Central memory CD8-positive, alpha-beta T cell (primary cell): Measurements from ENCODE around the gene TRMT1L.

ENCODE experiments used
- ATAC-seq: fragments of 150-1000 bp; cut with Tn5 transposase; replicated peaks from 2 replicates; pipeline ENCODE4 v1.10.0; 2022; ENCODE audit warnings: mild to moderate bottlenecking, moderate FRiP score, moderate number of reproducible peaks; ENCODE audit not compliant: poor library complexity, severe bottlenecking; ENCODE audit errors: extremely low read depth
- DNase-seq, 2 donors: peaks; one replicate each; pipeline ENCODE4 v3.0.0; 2021; ENCODE audit warnings: low spot score in 2 of 2
- H3K27ac Mint-ChIP-seq: one replicate; pipeline ENCODE4 v1.8.0; 2022; ENCODE audit warnings: low read depth, mild to moderate bottlenecking, moderate library complexity, mixed read lengths
- H3K27me3 Mint-ChIP-seq: one replicate; pipeline ENCODE4 v1.8.0; 2022; ENCODE audit warnings: mixed read lengths
- H3K36me3 Mint-ChIP-seq: one replicate; pipeline ENCODE4 v1.8.0; 2022; ENCODE audit warnings: mild to moderate bottlenecking, moderate library complexity, mixed read lengths; ENCODE audit not compliant: insufficient read depth
- H3K4me1 Mint-ChIP-seq: one replicate; pipeline ENCODE4 v1.8.0; 2022; ENCODE audit warnings: mixed read lengths
- H3K4me3 Mint-ChIP-seq: one replicate; pipeline ENCODE4 v1.8.0; 2022; ENCODE audit warnings: mild to moderate bottlenecking, moderate library complexity, mixed read lengths
- H3K9me3 Mint-ChIP-seq: one replicate; pipeline ENCODE4 v1.8.0; 2022; ENCODE audit warnings: mixed read lengths

TRMT1L gene

GRCh38 chr1:185154912-185155513 is 1.7 kb downstream of the TRMT1L start:
- ATAC-seq (no peak), DNase-seq (no peak)
- H3K4me3 Mint-ChIP-seq: no peak overlapping the region
- H3K36me3 Mint-ChIP-seq: peaks cover 17% of the 10 kb centered on the region
- no peaks in the 10 kb centered on the region for H3K9me3 Mint-ChIP-seq
- no peaks in the 10 kb centered on the region for H3K27me3 Mint-ChIP-seq
- H3K27ac Mint-ChIP-seq: peak overlapping the region; percentile 97
- peaks cover 49% of the 10 kb centered on the region for H3K4me1 Mint-ChIP-seq

GRCh38 chr1:185152187-185152767 is 4.5 kb downstream of the TRMT1L start:
- Mint-ChIP-seq H3K36me3 (peaks cover 28% of the 10 kb centered on the region), H3K27me3 (no peaks in the 10 kb centered on the region), H3K4me1 (peaks cover 32% of the 10 kb centered on the region), H3K4me3 (no peak overlapping the region), H3K9me3 (no peaks in the 10 kb centered on the region), H3K27ac (no peak overlapping the region)
- DNase-seq: no peak
- ATAC-seq: no peak

- no peak for ATAC-seq
- Mint-ChIP-seq H3K27ac (no peak overlapping the region), H3K36me3 (peaks cover 20% of the 10 kb centered on the region), H3K9me3 (no peaks in the 10 kb centered on the region), H3K4me1 (peaks cover 29% of the 10 kb centered on the region), H3K4me3 (no peak overlapping the region), H3K27me3 (no peaks in the 10 kb centered on the region)
- DNase-seq: no peak
These were observed 5.5 kb downstream of the TRMT1L start for GRCh38 chr1:185151215-185151614.

- no peak overlapping the region for H3K4me3 Mint-ChIP-seq
- DNase-seq: no peak
- peaks cover 40% of the 10 kb centered on the region for H3K36me3 Mint-ChIP-seq
- ATAC-seq: no peak
- no peaks in the 10 kb centered on the region for H3K9me3 Mint-ChIP-seq
- no peaks in the 10 kb centered on the region for H3K27me3 Mint-ChIP-seq
- H3K27ac Mint-ChIP-seq: no peak overlapping the region
- no peaks in the 10 kb centered on the region for H3K4me1 Mint-ChIP-seq
These were observed 12.5 kb downstream of the TRMT1L start for GRCh38 chr1:185144233-185144632.

GRCh38 chr1:185139246-185139645 is 17.5 kb downstream of the TRMT1L start:
- no peak overlapping the region for H3K4me3 Mint-ChIP-seq
- DNase-seq (no peak), ATAC-seq (no peak)
- peaks cover 32% of the 10 kb centered on the region for H3K36me3 Mint-ChIP-seq
- no peak overlapping the region for H3K27ac Mint-ChIP-seq
- H3K9me3 Mint-ChIP-seq: no peaks in the 10 kb centered on the region
- H3K27me3 Mint-ChIP-seq: no peaks in the 10 kb centered on the region
- no peaks in the 10 kb centered on the region for H3K4me1 Mint-ChIP-seq

- Mint-ChIP-seq H3K27ac (no peak overlapping the region), H3K9me3 (no peaks in the 10 kb centered on the region), H3K36me3 (peaks cover 37% of the 10 kb centered on the region), H3K4me1 (no peaks in the 10 kb centered on the region), H3K27me3 (no peaks in the 10 kb centered on the region), H3K4me3 (no peak overlapping the region)
- DNase-seq: no peak
- ATAC-seq: no peak
These were observed 18.7 kb downstream of the TRMT1L start for GRCh38 chr1:185137896-185138545.

- Mint-ChIP-seq H3K4me3 (no peak overlapping the region), H3K36me3 (peaks cover 43% of the 10 kb centered on the region), H3K4me1 (no peaks in the 10 kb centered on the region), H3K27ac (no peak overlapping the region), H3K27me3 (no peaks in the 10 kb centered on the region), H3K9me3 (no peaks in the 10 kb centered on the region)
- DNase-seq: no peak
- ATAC-seq: no peak
These were observed 24.2 kb downstream of the TRMT1L start for GRCh38 chr1:185132534-185132933.

- Mint-ChIP-seq H3K4me3 (no peak overlapping the region), H3K4me1 (no peaks in the 10 kb centered on the region), H3K9me3 (no peaks in the 10 kb centered on the region), H3K36me3 (peaks cover 53% of the 10 kb centered on the region), H3K27me3 (no peaks in the 10 kb centered on the region), H3K27ac (no peak overlapping the region)
- ATAC-seq (no peak), DNase-seq (no peak)
These were observed 27.0 kb downstream of the TRMT1L start for GRCh38 chr1:185129708-185130107.

GRCh38 chr1:185112356-185112755 is 44.4 kb downstream of the TRMT1L start:
- Mint-ChIP-seq H3K27me3 (no peaks in the 10 kb centered on the region), H3K27ac (no peak overlapping the region)

GRCh38 chr1:185111873-185112272 is 44.9 kb downstream of the TRMT1L start:
- Mint-ChIP-seq H3K27me3 (no peaks in the 10 kb centered on the region), H3K27ac (no peak overlapping the region), H3K9me3 (peaks cover 12% of the 10 kb centered on the region), H3K4me3 (no peak overlapping the region), H3K36me3 (peaks cover 1% of the 10 kb centered on the region), H3K4me1 (no peaks in the 10 kb centered on the region)
- DNase-seq: no peak
- ATAC-seq: no peak

More at GRCh38 chr1:185112356-185112755, 44.4 kb downstream of the TRMT1L start:
- DNase-seq: no peak
- Mint-ChIP-seq H3K9me3 (peaks cover 12% of the 10 kb centered on the region), H3K4me3 (no peak overlapping the region), H3K36me3 (peaks cover 3% of the 10 kb centered on the region), H3K4me1 (no peaks in the 10 kb centered on the region)
- ATAC-seq: no peak

- no peak for DNase-seq
- Mint-ChIP-seq H3K27ac (no peak overlapping the region), H3K27me3 (no peaks in the 10 kb centered on the region), H3K36me3 (peaks cover 3% of the 10 kb centered on the region), H3K9me3 (peaks cover 12% of the 10 kb centered on the region), H3K4me1 (no peaks in the 10 kb centered on the region), H3K4me3 (no peak overlapping the region)
- ATAC-seq: no peak
These were observed 46.6 kb downstream of the TRMT1L start for GRCh38 chr1:185110145-185110544.

- no peaks in the 10 kb centered on the region for H3K4me1 Mint-ChIP-seq
- peaks cover 3% of the 10 kb centered on the region for H3K36me3 Mint-ChIP-seq
- no peak for DNase-seq
- H3K27me3 Mint-ChIP-seq: no peaks in the 10 kb centered on the region
- no peak overlapping the region for H3K27ac Mint-ChIP-seq
- H3K4me3 Mint-ChIP-seq: no peak overlapping the region
- H3K9me3 Mint-ChIP-seq: peaks cover 12% of the 10 kb centered on the region
- ATAC-seq: no peak
These were observed 48.4 kb downstream of the TRMT1L start for GRCh38 chr1:185108321-185108720.

GRCh38 chr1:185105121-185105520 is 51.6 kb downstream of the TRMT1L start:
- peaks cover 15% of the 10 kb centered on the region for H3K36me3 Mint-ChIP-seq
- H3K27me3 Mint-ChIP-seq: no peaks in the 10 kb centered on the region
- no peaks in the 10 kb centered on the region for H3K4me1 Mint-ChIP-seq
- peaks cover 9% of the 10 kb centered on the region for H3K9me3 Mint-ChIP-seq
- no peak for DNase-seq
- H3K4me3 Mint-ChIP-seq: no peak overlapping the region
- no peak for ATAC-seq
- no peak overlapping the region for H3K27ac Mint-ChIP-seq
